Progenitor cell of endocrine pancreas (in vitro differentiated cells): ENCODE results near the gene ZNF281. TPM values are rescaled to one million over a fixed set of nuclear protein-coding genes. Genes with fewer than 3 reads are reported as not detected.

Experiments used
- DNase-seq: peaks from one replicate; pipeline ENCODE4 v3.0.0; 2021; ENCODE audit warnings: low spot score; ENCODE audit not compliant: unreplicated experiment
- H3K27ac Mint-ChIP-seq: 2 replicates; pipeline ENCODE4 v1.8.0; 2021; ENCODE audit warnings: mild to moderate bottlenecking, moderate library complexity, mixed read lengths
- H3K27me3 Mint-ChIP-seq: 2 replicates; pipeline ENCODE4 v1.8.0; 2021; ENCODE audit warnings: mixed read lengths
- H3K36me3 Mint-ChIP-seq: 2 replicates; pipeline ENCODE4 v1.8.0; 2022; ENCODE audit warnings: mixed read lengths; ENCODE audit not compliant: insufficient read depth
- H3K4me1 Mint-ChIP-seq: 2 replicates; pipeline ENCODE4 v1.8.0; 2021; ENCODE audit warnings: low read depth, mixed read lengths
- H3K4me3 Mint-ChIP-seq: 2 replicates; pipeline ENCODE4 v1.8.0; 2021; ENCODE audit warnings: low read depth, mild to moderate bottlenecking, moderate library complexity, mixed read lengths
- H3K9me3 Mint-ChIP-seq: 2 replicates; pipeline ENCODE4 v1.8.0; 2021; ENCODE audit warnings: low read depth, mixed read lengths
- CTCF ChIP-seq: fragments of 200-600 bp; sonication (generic); IDR thresholded peaks from one replicate; pipeline ENCODE4 v1.5.0; 2021; ENCODE audit warnings: antibody characterized with exemption, mild to moderate bottlenecking; ENCODE audit not compliant: unreplicated experiment
- long read RNA-seq: library from polyadenylated mRNA; unstranded; transcript quantifications from one replicate; pipeline ENCODE4 v2.0.0, GENCODE V29; 2020
- total RNA-seq: library from RNA; stranded (reverse); gene quantifications from 2 replicates; pipeline ENCODE4 v1.2.1, GENCODE V29; 2021

ZNF281 gene, protein sequence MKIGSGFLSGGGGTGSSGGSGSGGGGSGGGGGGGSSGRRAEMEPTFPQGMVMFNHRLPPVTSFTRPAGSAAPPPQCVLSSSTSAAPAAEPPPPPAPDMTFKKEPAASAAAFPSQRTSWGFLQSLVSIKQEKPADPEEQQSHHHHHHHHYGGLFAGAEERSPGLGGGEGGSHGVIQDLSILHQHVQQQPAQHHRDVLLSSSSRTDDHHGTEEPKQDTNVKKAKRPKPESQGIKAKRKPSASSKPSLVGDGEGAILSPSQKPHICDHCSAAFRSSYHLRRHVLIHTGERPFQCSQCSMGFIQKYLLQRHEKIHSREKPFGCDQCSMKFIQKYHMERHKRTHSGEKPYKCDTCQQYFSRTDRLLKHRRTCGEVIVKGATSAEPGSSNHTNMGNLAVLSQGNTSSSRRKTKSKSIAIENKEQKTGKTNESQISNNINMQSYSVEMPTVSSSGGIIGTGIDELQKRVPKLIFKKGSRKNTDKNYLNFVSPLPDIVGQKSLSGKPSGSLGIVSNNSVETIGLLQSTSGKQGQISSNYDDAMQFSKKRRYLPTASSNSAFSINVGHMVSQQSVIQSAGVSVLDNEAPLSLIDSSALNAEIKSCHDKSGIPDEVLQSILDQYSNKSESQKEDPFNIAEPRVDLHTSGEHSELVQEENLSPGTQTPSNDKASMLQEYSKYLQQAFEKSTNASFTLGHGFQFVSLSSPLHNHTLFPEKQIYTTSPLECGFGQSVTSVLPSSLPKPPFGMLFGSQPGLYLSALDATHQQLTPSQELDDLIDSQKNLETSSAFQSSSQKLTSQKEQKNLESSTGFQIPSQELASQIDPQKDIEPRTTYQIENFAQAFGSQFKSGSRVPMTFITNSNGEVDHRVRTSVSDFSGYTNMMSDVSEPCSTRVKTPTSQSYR
- 34.2 and 35.0 TPM in 2 replicates for total RNA-seq
- long read RNA-seq, partial matches to known transcripts = 0 of 23 reads
- long read RNA-seq, other reads (novel, unspliced or antisense) = 22 of 23 reads

DNA sequence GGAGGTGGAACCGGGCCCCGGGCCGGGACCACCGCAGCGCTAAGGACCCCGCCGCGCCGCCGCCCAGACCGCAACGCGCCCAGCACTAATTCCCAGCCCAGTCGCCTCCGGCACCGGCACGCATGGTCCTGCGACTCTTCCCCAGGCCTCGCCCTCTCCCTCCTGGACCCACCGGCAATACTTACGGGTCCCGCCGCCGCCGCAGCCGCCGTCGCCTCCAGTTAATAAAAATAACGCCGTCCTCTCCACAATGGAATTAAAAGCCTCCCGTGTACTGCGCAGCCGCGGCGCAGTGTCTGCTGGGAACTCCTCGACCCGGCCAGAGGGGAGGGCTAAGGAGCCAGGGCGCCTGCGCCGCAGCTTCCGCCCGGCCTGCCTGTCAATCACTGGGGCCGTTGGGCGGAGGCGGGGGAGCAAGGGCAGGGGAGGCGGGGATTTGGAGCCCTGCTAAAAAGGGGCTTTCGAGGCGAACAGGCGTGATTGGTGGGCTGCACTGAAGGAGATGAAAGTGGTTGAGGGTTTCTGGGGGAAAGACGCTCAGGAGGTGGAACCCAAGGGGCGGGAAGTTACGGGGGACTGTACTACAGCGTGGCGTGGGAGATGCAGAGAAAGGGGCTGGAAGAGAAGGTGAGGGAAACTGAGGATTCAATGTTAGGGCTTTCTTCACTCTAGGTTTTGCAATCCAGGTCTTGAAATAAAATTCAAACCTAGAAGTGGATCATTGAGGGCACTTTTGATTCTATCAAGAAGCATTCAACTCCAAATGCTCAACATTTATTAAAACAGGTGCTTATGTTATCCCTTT, at the start of gene ZNF281:
ZNF281 (minus strand) TSS at position 276 of the 805 bp plus-strand sequence. CDS start 331 bp downstream, outside the sequence.
- peaks cover 60% of the 10 kb centered on the region for H3K4me1 Mint-ChIP-seq
- TF ChIP-seq CTCF = no peak
- H3K9me3 Mint-ChIP-seq = no peaks in the 10 kb centered on the region
- peaks cover 30% of the 10 kb centered on the region for H3K36me3 Mint-ChIP-seq
- DNase-seq = peak; percentile 97
- H3K4me3 Mint-ChIP-seq = peak within 1 kb of the TSS; percentile 98
- H3K27me3 Mint-ChIP-seq = no peaks in the 10 kb centered on the region
- peak within 1 kb of the TSS; percentile 95 for H3K27ac Mint-ChIP-seq

GRCh38 chr1:200458780-200459179, 48.9 kb upstream of the ZNF281 start:
- no peak for TF ChIP-seq CTCF
- H3K9me3 Mint-ChIP-seq = no peaks in the 10 kb centered on the region
- H3K36me3 Mint-ChIP-seq = no peaks in the 10 kb centered on the region
- no peak overlapping the region for H3K27ac Mint-ChIP-seq
- peaks cover 5% of the 10 kb centered on the region for H3K4me1 Mint-ChIP-seq
- H3K4me3 Mint-ChIP-seq = no peak overlapping the region
- DNase-seq = no peak
- H3K27me3 Mint-ChIP-seq = no peaks in the 10 kb centered on the region

DNA sequence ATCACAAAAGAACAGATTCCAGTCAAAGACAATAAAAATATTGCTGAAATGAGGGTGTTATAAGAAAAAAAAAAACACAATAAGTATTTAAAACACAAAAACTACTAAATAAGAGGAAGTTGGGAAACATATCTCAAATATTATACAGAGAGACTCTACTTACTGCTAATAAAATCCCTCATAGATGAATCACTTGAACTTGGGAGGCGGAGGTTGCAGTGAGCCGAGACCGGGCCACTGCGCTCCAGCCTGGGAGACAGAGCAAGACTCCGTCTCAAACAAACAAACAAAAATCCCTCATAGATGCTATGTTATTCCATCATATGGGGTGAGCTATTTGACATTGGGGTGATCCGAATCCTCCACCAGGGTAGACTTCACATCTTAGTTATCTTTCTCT, 48.0 kb upstream of the ZNF281 start:
- no peak for DNase-seq
- Mint-ChIP-seq H3K4me3 (no peak overlapping the region), H3K9me3 (no peaks in the 10 kb centered on the region), H3K4me1 (peaks cover 5% of the 10 kb centered on the region), H3K27ac (no peak overlapping the region), H3K27me3 (no peaks in the 10 kb centered on the region), H3K36me3 (no peaks in the 10 kb centered on the region)
- TF ChIP-seq CTCF = no peak

DNA sequence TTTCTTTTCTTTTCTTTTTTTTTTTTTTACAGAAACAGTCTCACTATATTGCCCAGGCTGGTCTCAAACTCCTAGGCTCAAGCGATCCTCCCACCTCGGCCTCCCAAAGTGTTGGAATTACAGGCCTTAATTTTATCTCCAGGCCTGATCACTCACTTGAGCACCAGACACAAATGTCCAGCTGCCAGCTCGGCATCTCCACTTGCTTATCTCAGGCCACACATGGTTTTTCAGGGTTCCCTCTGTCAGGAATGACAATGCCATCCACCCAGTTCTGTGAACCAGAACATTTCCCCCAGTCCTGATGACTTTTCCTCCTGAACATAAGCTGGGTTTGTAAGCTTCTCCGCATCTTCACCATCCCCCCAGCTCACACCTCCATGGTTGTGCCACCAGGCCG, 44.6 kb upstream of the ZNF281 start:
- no peaks in the 10 kb centered on the region for H3K9me3 Mint-ChIP-seq
- DNase-seq = no peak
- H3K36me3 Mint-ChIP-seq = no peaks in the 10 kb centered on the region
- no peak for TF ChIP-seq CTCF
- no peaks in the 10 kb centered on the region for H3K27me3 Mint-ChIP-seq
- no peaks in the 10 kb centered on the region for H3K4me1 Mint-ChIP-seq
- no peak overlapping the region for H3K4me3 Mint-ChIP-seq
- H3K27ac Mint-ChIP-seq = no peak overlapping the region

- H3K9me3 Mint-ChIP-seq = no peaks in the 10 kb centered on the region
- no peak for TF ChIP-seq CTCF
- H3K4me3 Mint-ChIP-seq = no peak overlapping the region
- no peaks in the 10 kb centered on the region for H3K27me3 Mint-ChIP-seq
- H3K4me1 Mint-ChIP-seq = no peaks in the 10 kb centered on the region
- DNase-seq = no peak
- no peak overlapping the region for H3K27ac Mint-ChIP-seq
- H3K36me3 Mint-ChIP-seq = no peaks in the 10 kb centered on the region
Observed at GRCh38 chr1:200453553-200453905, 43.7 kb upstream of the ZNF281 start.
